Testis (tissue), 2 donors: ENCODE measurements around the gene CLDN11.

ENCODE experiments used
- CTCF ChIP-seq, 3 experiments: fragments of 450-650 bp in 2 of 3; fragments of 200-600 bp in 1 of 3; sonication (generic) in 1 of 3; IDR thresholded peaks; one replicate each; pipeline ENCODE4 v1.5.1; 2016 to 2019; ENCODE audit warnings: antibody characterized with exemption in 3 of 3, mild to moderate bottlenecking in 2 of 3, moderate library complexity in 1 of 3
- POLR2A ChIP-seq: fragments of 450-650 bp; IDR thresholded peaks from one replicate; pipeline ENCODE4 v1.6.1; 2017; ENCODE audit warnings: antibody characterized with exemption, mild to moderate bottlenecking, moderate library complexity

- TF ChIP-seq CTCF (IDR thresholded peaks at IDR 0.05) (no peak), POLR2A (no peak)
These were observed 24.8 kb downstream of the CLDN11 start for GRCh38 chr3:170443457-170443856.
